Endothelial cell of umbilical vein (primary cell): ENCODE data around the gene CDK19. TPM values are rescaled to one million over a fixed set of nuclear protein-coding genes. Genes with fewer than 3 reads are reported as not detected.

Source experiments
- BruUV-seq: library from RNA; stranded (reverse); fragments of 400-500 nt; replicated peaks from 2 replicates; lab custom pipeline; 2021; lab: Mats Ljungman, UMichigan
- CTCF ChIA-PET: fragments of 300-600, 350-600 bp; sonication (Branson Sonifier 250); formaldehyde crosslinking; loops from one replicate; lab custom pipeline; 2021; ENCODE audit warnings: antibody characterized with exemption, inconsistent platforms; lab: Charles Lee
- POLR2A ChIA-PET: fragments of 300-600, 350-600 bp; sonication (Branson Sonifier 250); formaldehyde crosslinking; loops from one replicate; lab custom pipeline; 2021; ENCODE audit warnings: antibody characterized with exemption, inconsistent platforms; lab: Charles Lee
- DNase-seq: peaks from one replicate; pipeline ENCODE4 v3.0.0-alpha.2; 2011; ENCODE audit warnings: low read depth, low spot score
- FAIRE-seq: peaks from 2 replicates; lab custom pipeline; 2011; peaks lifted over from hg19 to GRCh38; lab: Jason Lieb, UNC
- H2AFZ ChIP-seq: 2 replicates; pipeline ENCODE4 v1.6.0; 2012; ENCODE audit warnings: low read depth, low read length, control low read depth, inconsistent platforms
- H3K27ac ChIP-seq: 2 replicates; pipeline ENCODE4 v1.5.1; 2011; ENCODE audit warnings: low read depth, mild to moderate bottlenecking, control low read depth, low read length, moderate library complexity; ENCODE audit not compliant: insufficient read depth
- H3K27me3 ChIP-seq, 2 experiments: 2 replicates each; pipeline versions ENCODE4 v1.6.0 to v1.6.1; 2011; ENCODE audit warnings: low read length in 2 of 2, mixed read lengths in 1 of 2; ENCODE audit not compliant: control insufficient read depth in 2 of 2, insufficient read depth in 2 of 2
- H3K36me3 ChIP-seq, 2 experiments: 2 replicates in 1 of 2; 3 replicates in 1 of 2; pipeline ENCODE4 v1.5.1; 2011; ENCODE audit warnings: low read length in 2 of 2, mild to moderate bottlenecking in 1 of 2, moderate library complexity in 1 of 2; ENCODE audit not compliant: control insufficient read depth in 2 of 2, insufficient read depth in 2 of 2; ENCODE audit errors: extremely low read depth in 1 of 2
- H3K4me1 ChIP-seq: 3 replicates; pipeline ENCODE4 v1.5.1; 2011; ENCODE audit warnings: mild to moderate bottlenecking, low read length; ENCODE audit not compliant: control insufficient read depth, insufficient read depth; ENCODE audit errors: extremely low read depth
- H3K4me2 ChIP-seq: 2 replicates; pipeline ENCODE4 v1.6.1; 2011; ENCODE audit warnings: low read length, control low read depth, mixed read lengths; ENCODE audit not compliant: insufficient read depth
- H3K4me3 ChIP-seq, 3 experiments: fragments of 200-600 bp in 1 of 3; sonication (generic), shearing (Covaris generic) in 1 of 3; replicated peaks in 1 of 3; 2 replicates each; pipeline ENCODE4 v1.5.1; 2011 to 2016; ENCODE audit warnings: control low read depth in 3 of 3, low read length in 3 of 3, mild to moderate bottlenecking in 2 of 3, inconsistent platforms in 1 of 3, low read depth in 1 of 3, moderate library complexity in 1 of 3; ENCODE audit not compliant: insufficient read depth in 1 of 3
- H3K79me2 ChIP-seq: 2 replicates; pipeline ENCODE4 v1.6.0; 2012; ENCODE audit warnings: low read length, inconsistent platforms; ENCODE audit not compliant: control insufficient read depth, insufficient read depth
- H3K9ac ChIP-seq: replicated peaks from 2 replicates; pipeline ENCODE3; 2011; ENCODE audit warnings: low read length, control low read depth; ENCODE audit not compliant: insufficient read depth; ENCODE audit errors: extremely low read depth
- H3K9me1 ChIP-seq: replicated peaks from 3 replicates; pipeline ENCODE4 v1.6.0; 2011; ENCODE audit warnings: mild to moderate bottlenecking, low read length; ENCODE audit not compliant: control insufficient read depth, insufficient read depth; ENCODE audit errors: extremely low read depth
- H3K9me3 ChIP-seq: replicated peaks from 2 replicates; pipeline ENCODE4 v1.5.1; 2012; ENCODE audit warnings: low read length, inconsistent platforms; ENCODE audit not compliant: control insufficient read depth, insufficient read depth
- H4K20me1 ChIP-seq: replicated peaks from 2 replicates; pipeline ENCODE3; 2011; ENCODE audit warnings: mild to moderate bottlenecking, low read length; ENCODE audit not compliant: control insufficient read depth, insufficient read depth; ENCODE audit errors: extremely low read depth
- CTCF ChIP-seq, 2 donors: IDR thresholded peaks; 1 replicate in 1 of 2; 2 replicates in 1 of 2; pipeline ENCODE4 v1.5.1; 2011; ENCODE audit warnings: low read length in 2 of 2, mild to moderate bottlenecking in 2 of 2, moderate library complexity in 2 of 2, control low read depth in 1 of 2, inconsistent platforms in 1 of 2, low read depth in 1 of 2; ENCODE audit not compliant: insufficient read depth in 1 of 2; ENCODE audit errors: extremely low read depth in 1 of 2
- FOS ChIP-seq: IDR thresholded peaks from 2 replicates; pipeline ENCODE4 v1.6.1; 2011; ENCODE audit warnings: mild to moderate bottlenecking, low read length, moderate library complexity, borderline replicate concordance; ENCODE audit not compliant: insufficient read depth
- GATA2 ChIP-seq: IDR thresholded peaks from 2 replicates; pipeline ENCODE4 v1.7.0; 2011; ENCODE audit warnings: low read depth, mild to moderate bottlenecking, moderate library complexity, mixed read lengths, low read length; ENCODE audit not compliant: insufficient read length, insufficient read depth
- JUN ChIP-seq: IDR thresholded peaks from 2 replicates; pipeline ENCODE4 v1.6.1; 2011; ENCODE audit warnings: borderline replicate concordance, low read depth; ENCODE audit not compliant: insufficient read length, insufficient read depth
- POLR2AphosphoS5 ChIP-seq: IDR thresholded peaks from 2 replicates; pipeline ENCODE4 v1.6.1; 2012; ENCODE audit warnings: low read depth, mild to moderate bottlenecking, control low read depth, low read length, moderate library complexity; ENCODE audit not compliant: insufficient read depth
- dilution Hi-C: fragments of 300-500 bp; cut with MboI; formaldehyde crosslinking; loops from one replicate; pipeline ENCODE4 v1.15.0; 2019; ENCODE audit warnings: low sequenced_read_pairs; ENCODE audit not compliant: extremely low pct_ligation_motif_present
- intact Hi-C: fragments of 100-400 bp; cut with micrococcal nuclease; formaldehyde crosslinking; loops from one replicate; pipeline ENCODE4 v1.10.0; 2022
- polyA plus RNA-seq, 4 experiments: library from polyadenylated mRNA; depleted of rRNA in 3 of 4; stranded (reverse) in 3 of 4; unstranded in 1 of 4; fragments of >200 nt; gene quantifications; 2 replicates each; pipeline versions ENCODE4 v1.2.1 to v1.2.3, GENCODE V29; 2011 to 2012; ENCODE audit warnings: missing spikeins in 1 of 4
- total RNA-seq: library from RNA; stranded (reverse); gene quantifications from 2 replicates; pipeline ENCODE4 v1.2.3, GENCODE V29; 2021

CDK19 gene
- total and polyA plus RNA-seq, 2 donors (not counting 3 experiments of a cell fraction or from before 2014, with no cell fraction given) = 4.6 to 12.1 TPM

GRCh38 chr6:110618591-110619267 is 196.5 kb downstream of the CDK19 start:
- Histone ChIP-seq H3K4me1 (peaks cover 2% of the 10 kb centered on the region), H3K4me2 (no peak overlapping the region), H2AFZ (no peak overlapping the region), H3K27ac (peak overlapping the region; percentile 22), H3K9me3 (no peaks in the 10 kb centered on the region), H3K79me2 (no peaks in the 10 kb centered on the region), H3K36me3 (no peaks in the 10 kb centered on the region), H3K27me3 (no peaks in the 10 kb centered on the region), H3K4me3 (no peak overlapping the region), H3K9ac (no peak overlapping the region), H4K20me1 (no peaks in the 10 kb centered on the region), H3K9me1 (no peaks in the 10 kb centered on the region)
- TSS peak; percentile 54 for BruUV-seq
- TF ChIP-seq FOS = no peak
- peak in 1 of 2 donors; percentile 15 for TF ChIP-seq CTCF (IDR thresholded peaks at IDR 0.05; ENCODE audit: extremely low read depth in 1 of 2, insufficient read depth in 1 of 2, low read depth in 1 of 2, low read length in 2 of 2)
- intact Hi-C loops (no loop called here), dilution Hi-C loops (no loop called here)
- ChIA-PET CTCF (interaction anchor here (1.0 kb wide), 2 partner anchors 25 to 64 kb away, joined by 3 to 5 read pairs; no protein-coding TSS in a partner anchor), POLR2A (no interaction called here)
- FAIRE-seq = peak; percentile 12
- peak; percentile 56 for DNase-seq

GRCh38 chr6:110617057-110617456 is 198.2 kb downstream of the CDK19 start:
- no peaks in the 10 kb centered on the region for H3K79me2 ChIP-seq
- no peak for FAIRE-seq
- H3K36me3 ChIP-seq = no peaks in the 10 kb centered on the region
- ChIA-PET POLR2A (no interaction called here), CTCF (no interaction called here)
- intact Hi-C loops (no loop called here), dilution Hi-C loops (no loop called here)
- H3K27ac ChIP-seq = no peak overlapping the region
- H3K9me1 ChIP-seq = no peaks in the 10 kb centered on the region
- BruUV-seq = no TSS peak
- H4K20me1 ChIP-seq = no peaks in the 10 kb centered on the region
- no peaks in the 10 kb centered on the region for H3K9me3 ChIP-seq
- TF ChIP-seq POLR2AphosphoS5 (no peak), JUN (no peak), GATA2 (no peak), FOS (no peak)
- no peak for DNase-seq
- no peak overlapping the region for H3K4me3 ChIP-seq
- no peak overlapping the region for H3K9ac ChIP-seq
- no peak overlapping the region for H3K4me2 ChIP-seq
- H3K27me3 ChIP-seq = no peaks in the 10 kb centered on the region
- peaks cover 2% of the 10 kb centered on the region for H3K4me1 ChIP-seq
- H2AFZ ChIP-seq = no peak overlapping the region
